22Rv1 (cell line): ENCODE results near the gene SQOR.
A peak's percentile ranks its signal among the peaks of the same experiment; 100 is the strongest.
"Not testable (repeated sequence)": the region's sequence is repeated elsewhere in the genome, so short reads cannot be mapped to it uniquely, and the experiment has no call there.

ENCODE experiments used
- H3K27ac ChIP-seq: fragments of 450-650 bp; 2 replicates; pipeline ENCODE4 v1.5.1; 2017
- ZFX ChIP-seq: fragments of 450-650 bp; IDR thresholded peaks from 2 replicates; pipeline ENCODE4 v1.6.1; 2017; ENCODE audit warnings: antibody characterized with exemption, borderline replicate concordance
- TF ChIP-seq, protein P1 (sequence below): fragments of 450-650 bp; IDR thresholded peaks from 2 replicates; pipeline ENCODE4 v1.5.1; 2017; ENCODE audit warnings: mild to moderate bottlenecking

Gene SQOR

DNA sequence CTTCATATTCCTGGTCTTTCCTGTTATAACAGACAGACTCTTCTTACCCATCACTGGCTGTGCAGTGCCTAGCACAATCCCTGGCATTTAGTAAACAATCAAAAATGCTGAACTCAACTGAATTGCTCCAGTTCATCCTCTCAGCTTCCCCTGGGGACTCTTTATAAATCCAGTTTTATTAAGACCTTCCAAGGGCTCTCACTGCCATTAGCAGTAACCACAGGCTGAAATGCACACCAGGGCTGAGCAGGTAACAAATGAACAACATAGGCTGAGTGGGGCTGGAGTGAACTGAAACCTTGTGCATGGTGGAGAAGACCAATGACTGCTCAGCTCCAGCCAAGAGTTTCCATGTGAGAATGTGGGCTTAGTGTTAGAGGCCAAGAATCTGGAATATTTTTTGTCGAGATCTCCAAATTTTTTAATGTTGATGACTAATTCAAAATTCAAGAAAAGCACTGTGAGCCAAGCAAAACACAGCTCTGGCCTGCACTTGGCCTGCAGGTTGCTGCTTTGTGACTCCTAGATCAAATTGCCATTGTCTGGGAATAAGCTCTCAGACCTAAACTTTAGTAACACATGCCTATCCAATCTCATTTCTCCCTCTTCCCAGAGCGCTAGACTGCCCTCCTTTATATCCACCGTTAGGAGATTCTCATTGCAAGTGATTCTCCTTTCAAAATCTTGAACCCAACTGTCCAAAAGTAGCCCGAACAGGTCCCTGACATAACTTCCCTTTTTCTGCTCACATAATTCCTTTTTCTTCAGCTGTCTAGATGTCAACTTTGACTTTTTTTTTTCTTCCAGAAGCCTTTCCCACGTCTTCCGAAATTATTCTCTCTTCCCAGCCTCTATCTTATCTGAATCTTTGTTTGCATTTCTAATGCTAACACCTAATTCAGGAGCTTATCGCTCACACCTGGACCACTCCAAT, 7.4 kb downstream of the SQOR start:
- H3K27ac ChIP-seq, result peak overlapping the region; percentile 38; the same call in 1 of the 2 replicates
- TF ChIP-seq, protein P1, sequence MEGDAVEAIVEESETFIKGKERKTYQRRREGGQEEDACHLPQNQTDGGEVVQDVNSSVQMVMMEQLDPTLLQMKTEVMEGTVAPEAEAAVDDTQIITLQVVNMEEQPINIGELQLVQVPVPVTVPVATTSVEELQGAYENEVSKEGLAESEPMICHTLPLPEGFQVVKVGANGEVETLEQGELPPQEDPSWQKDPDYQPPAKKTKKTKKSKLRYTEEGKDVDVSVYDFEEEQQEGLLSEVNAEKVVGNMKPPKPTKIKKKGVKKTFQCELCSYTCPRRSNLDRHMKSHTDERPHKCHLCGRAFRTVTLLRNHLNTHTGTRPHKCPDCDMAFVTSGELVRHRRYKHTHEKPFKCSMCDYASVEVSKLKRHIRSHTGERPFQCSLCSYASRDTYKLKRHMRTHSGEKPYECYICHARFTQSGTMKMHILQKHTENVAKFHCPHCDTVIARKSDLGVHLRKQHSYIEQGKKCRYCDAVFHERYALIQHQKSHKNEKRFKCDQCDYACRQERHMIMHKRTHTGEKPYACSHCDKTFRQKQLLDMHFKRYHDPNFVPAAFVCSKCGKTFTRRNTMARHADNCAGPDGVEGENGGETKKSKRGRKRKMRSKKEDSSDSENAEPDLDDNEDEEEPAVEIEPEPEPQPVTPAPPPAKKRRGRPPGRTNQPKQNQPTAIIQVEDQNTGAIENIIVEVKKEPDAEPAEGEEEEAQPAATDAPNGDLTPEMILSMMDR, result no peak
- no peak for TF ChIP-seq ZFX

DNA sequence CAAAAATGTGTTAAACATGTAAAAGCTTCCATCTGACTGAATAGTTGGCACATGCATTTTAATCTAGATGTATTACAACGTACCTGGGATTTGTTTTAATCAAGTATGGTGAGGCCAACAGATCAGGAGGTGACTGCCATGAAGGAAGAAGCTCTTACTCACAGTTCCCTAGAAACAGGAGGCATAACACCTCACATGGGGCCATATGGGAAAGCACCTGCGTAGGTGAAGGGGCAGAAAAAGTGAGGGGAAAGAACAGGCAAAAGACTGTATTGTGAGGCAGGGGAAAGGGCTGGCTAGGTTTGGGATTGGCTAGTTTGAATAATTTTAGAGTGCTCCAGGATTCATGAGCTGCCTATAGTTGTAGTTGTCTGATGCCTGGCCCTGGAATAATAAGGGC, 9.6 kb downstream of the SQOR start:
- no peak overlapping the region for H3K27ac ChIP-seq
- TF ChIP-seq, protein P1, result no peak
- no peak for TF ChIP-seq ZFX

DNA sequence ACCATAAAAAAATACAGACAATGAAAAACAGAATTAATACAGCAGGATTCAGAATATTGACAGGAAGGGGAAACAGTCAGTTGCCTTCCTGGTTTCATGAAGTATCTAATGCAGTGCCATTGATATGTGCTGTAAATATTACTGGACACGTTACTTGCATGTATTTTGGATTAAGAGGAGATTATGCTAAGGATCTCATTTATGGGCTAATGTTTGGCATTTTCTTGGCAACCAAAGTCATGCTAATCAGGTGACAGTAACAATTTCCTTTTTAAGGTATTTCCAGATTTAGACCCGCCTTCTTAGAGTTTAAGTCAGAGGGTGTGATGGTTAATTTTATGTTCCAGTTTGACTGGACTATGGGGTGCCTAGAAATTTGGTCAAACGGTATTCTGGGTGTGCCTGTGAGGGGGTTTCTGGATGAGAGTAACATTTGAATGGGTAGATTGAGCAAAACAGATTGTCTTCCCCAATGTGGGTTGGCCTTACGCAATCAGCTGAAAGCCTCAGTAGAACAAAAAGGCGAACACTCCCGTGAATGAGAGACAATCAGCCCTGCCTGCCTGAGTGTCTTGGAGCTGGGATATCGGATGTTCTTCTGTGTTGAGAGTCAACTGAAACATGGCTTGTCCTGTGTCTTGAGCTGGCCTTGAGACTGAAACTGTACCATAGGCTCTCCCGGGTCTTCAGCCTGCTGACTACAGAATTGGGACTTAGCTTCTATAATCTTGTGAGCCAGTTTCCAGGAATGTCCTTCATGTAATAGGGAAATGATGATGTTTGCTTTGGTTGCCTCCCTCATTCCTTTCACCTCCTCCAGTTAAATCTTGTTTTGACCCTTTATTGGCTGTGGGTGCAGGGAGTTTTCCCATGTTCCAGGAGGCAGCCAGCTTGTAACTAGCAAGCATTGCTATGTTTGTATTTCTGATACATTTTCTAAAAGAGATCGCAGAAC, 10.5 kb downstream of the SQOR start:
- H3K27ac ChIP-seq, result no peak overlapping the region
- TF ChIP-seq, protein P1, result no peak
- no peak for TF ChIP-seq ZFX

DNA sequence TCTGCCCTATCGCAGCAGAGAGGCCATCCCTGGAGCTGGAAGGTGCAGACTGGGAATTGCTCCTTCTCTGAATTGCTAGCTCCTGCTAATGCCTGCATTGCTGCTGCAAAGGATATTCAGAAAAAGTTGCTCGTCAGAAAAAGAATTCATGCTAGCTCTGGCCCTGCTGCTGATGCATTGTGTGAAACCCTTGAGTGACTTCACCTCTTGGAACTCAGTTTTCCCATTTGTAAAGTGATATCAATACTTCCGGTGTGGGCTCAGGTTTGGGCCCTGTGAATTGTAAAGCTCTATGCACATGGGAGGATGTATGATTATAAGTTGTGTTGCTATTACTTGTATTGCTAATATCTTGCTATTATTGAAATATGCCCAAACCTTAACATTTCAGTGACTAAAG, 11.4 kb downstream of the SQOR start:
- no peak overlapping the region for H3K27ac ChIP-seq
- TF ChIP-seq, protein P1, result no peak
- no peak for TF ChIP-seq ZFX

DNA sequence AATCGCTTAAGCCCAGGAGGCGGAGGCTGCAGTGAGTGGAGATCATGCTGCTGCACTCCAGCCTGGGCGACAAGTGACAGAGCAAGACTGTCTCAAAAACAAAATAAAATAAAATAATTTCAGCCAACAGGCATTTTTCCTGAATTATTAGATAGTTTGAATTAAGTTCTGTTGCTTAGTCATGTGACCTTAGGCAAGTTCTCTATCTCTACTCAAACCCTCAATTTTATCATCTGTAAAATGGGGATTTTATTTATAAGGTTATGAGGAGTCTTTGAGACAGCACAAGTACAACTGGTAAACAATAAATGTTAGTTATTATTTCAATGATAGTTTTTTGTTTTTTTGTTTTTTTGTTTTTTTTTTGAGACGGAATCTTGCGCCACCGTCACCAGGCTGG, 13.0 kb downstream of the SQOR start:
- TF ChIP-seq, protein P1, result no peak
- TF ChIP-seq ZFX, result no peak

DNA sequence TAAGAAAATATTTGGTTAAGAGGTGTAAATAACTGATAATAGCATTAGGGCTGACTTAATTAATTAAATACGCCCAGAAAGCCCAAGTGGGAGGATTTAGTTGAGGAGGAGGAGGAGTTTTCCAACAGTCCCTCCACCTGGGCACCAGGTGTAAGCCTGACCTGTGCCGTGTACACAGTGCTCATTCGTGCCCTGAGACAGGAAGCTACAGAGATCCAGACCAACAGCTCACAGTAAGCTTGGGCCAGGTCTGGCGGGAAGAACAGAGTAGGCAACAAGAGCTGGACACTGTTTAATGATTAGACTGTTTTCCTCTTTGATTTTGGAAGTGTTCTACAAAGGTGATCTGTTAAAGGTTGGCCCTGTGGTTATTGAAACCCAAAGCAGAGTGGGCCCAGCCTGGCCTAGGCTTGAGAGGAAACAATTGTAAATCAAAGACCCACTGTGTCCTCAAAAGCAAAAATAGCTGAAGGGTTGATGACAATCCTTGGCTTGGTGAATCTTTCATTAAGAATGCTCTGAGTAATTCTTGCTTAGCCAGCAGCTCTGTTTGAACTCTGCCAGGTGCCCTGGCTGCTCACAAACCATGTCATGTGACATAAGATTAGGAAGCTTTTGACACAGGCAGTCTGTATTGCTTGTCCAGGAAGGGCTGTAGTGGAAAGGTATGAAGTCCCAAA, 13.8 kb downstream of the SQOR start:
- TF ChIP-seq, protein P1, result no peak
- no peak for TF ChIP-seq ZFX
- H3K27ac ChIP-seq, result no peak overlapping the region

More for the DNA sequence above, 13.0 kb downstream of the SQOR start:
- no peak overlapping the region for H3K27ac ChIP-seq

DNA sequence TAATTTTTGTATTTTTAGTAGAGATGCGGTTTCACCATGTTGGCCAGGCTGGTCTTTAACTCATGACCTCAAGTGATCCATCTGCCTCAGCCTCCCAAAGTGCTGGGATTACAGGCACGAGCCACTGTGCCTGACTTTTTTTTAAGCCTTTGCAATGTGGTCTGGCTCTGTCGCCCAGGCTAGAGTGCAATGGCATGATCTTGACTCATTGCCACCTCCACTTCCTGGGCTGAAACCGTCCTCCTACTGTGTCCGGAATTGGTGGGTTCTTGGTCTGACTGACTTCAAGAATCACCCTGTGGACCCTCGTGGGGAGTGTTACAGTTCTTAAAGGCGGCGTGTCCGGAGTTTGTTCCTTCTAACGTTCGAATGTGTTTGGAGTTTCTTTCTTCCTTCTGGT, 15.2 kb downstream of the SQOR start:
- H3K27ac ChIP-seq, result not testable (repeated sequence)
